Lung microvascular endothelial cell (primary cell): ENCODE data around the gene CFHR5. TPM values are rescaled to one million over a fixed set of nuclear protein-coding genes. Genes with fewer than 3 reads are reported as not detected.
"Not testable (repeated sequence)": the region's sequence is repeated elsewhere in the genome, so short reads cannot be mapped to it uniquely, and the experiment has no call there.

Experiments
- DNase-seq, 2 donors: peaks; one replicate each; pipeline versions ENCODE4 v3.0.0 to v3.0.0-alpha.2; 2010; ENCODE audit warnings: low read depth in 2 of 2
- total RNA-seq: library from RNA; depleted of rRNA; stranded (reverse); fragments of >200 nt; gene quantifications from 2 replicates; pipeline ENCODE4 v1.2.1, GENCODE V29; 2014

CFHR5 gene
- total RNA-seq: not detected in 2 replicates

GRCh38 chr1:196977278-196977677 lies at the start of gene CFHR5:
TSS of gene CFHR5 (plus strand) at chr1:196977556. CDS start at chr1:196977665, 109 bp downstream.
- no peak for DNase-seq

- DNase-seq: not testable (repeated sequence)
These were observed 44.5 kb upstream of the CFHR5 start for GRCh38 chr1:196932853-196933252.

GRCh38 chr1:196933531-196934189 lies 43.7 kb upstream of the CFHR5 start:
- DNase-seq: no peak

- not testable (repeated sequence) for DNase-seq
These were observed 35.9 kb upstream of the CFHR5 start for GRCh38 chr1:196941474-196941873.

GRCh38 chr1:196943568-196943967 lies 33.8 kb upstream of the CFHR5 start, which contains the start of gene CFHR2:
TSS of gene CFHR2 (plus strand) at chr1:196943738. CDS start at chr1:196943881, 143 bp downstream.
- not testable (repeated sequence) for DNase-seq

GRCh38 chr1:196951711-196952394 lies 25.5 kb upstream of the CFHR5 start:
- DNase-seq: peak in 1 of 2 donors; percentile 3

GRCh38 chr1:196954778-196955177 lies 22.6 kb upstream of the CFHR5 start:
- DNase-seq: no peak

- DNase-seq: no peak
These were observed 21.4 kb upstream of the CFHR5 start for GRCh38 chr1:196955926-196956325.

- DNase-seq: no peak
These were observed 16.5 kb upstream of the CFHR5 start for GRCh38 chr1:196960854-196961253.

- DNase-seq: no peak
These were observed 7.2 kb upstream of the CFHR5 start for GRCh38 chr1:196970182-196970581.

GRCh38 chr1:196976278-196976677 lies 1.1 kb upstream of the CFHR5 start:
- DNase-seq: no peak

- DNase-seq: no peak
These were observed 3.5 kb downstream of the CFHR5 start for GRCh38 chr1:196980859-196981258.

- DNase-seq: not testable (repeated sequence)
These were observed 4.9 kb downstream of the CFHR5 start for GRCh38 chr1:196982247-196982646.

GRCh38 chr1:196991919-196992651 lies 14.7 kb downstream of the CFHR5 start:
- DNase-seq: peak in 1 of 2 donors; percentile 12

- DNase-seq: no peak
These were observed 16.6 kb downstream of the CFHR5 start for GRCh38 chr1:196993916-196994315.

- peak in 1 of 2 donors; percentile 8 for DNase-seq
These were observed 20.1 kb downstream of the CFHR5 start for GRCh38 chr1:196997423-196997822.

- no peak for DNase-seq
These were observed 24.5 kb downstream of the CFHR5 start for GRCh38 chr1:197001828-197002227.

GRCh38 chr1:197003132-197003531 lies 25.8 kb downstream of the CFHR5 start:
- DNase-seq: no peak

GRCh38 chr1:197008861-197009260 lies 31.5 kb downstream of the CFHR5 start:
- DNase-seq: no peak

GRCh38 chr1:197011614-197012013 lies 34.3 kb downstream of the CFHR5 start:
- DNase-seq: no peak

GRCh38 chr1:197013234-197013633 lies 35.9 kb downstream of the CFHR5 start:
- no peak for DNase-seq

GRCh38 chr1:197016751-197017150 lies 39.4 kb downstream of the CFHR5 start:
- DNase-seq: no peak
